Measurements from ENCODE around the gene DAGLA.
"Not testable (repeated sequence)": the region's sequence is repeated elsewhere in the genome, so short reads cannot be mapped to it uniquely, and the experiment has no call there.

The DAGLA gene

GRCh38 chr11:61656347-61657077, 23.7 kb upstream of the DAGLA start:
- H3K9me3 ChIP-seq (ENCODE audit: low read depth, low read length): no peaks in the 10 kb centered on the region
- H3K27ac ChIP-seq: no peak overlapping the region
- H3K4me3 ChIP-seq: no peak overlapping the region
- no peak for TF ChIP-seq POLR2AphosphoS5 (IDR thresholded peaks at IDR 0.05; ENCODE audit: borderline replicate concordance, low read depth, low read length)
- no peak for TF ChIP-seq EZH2 (IDR thresholded peaks at IDR 0.05)
- no peak for TF ChIP-seq FOXP2 (optimal IDR thresholded peaks at IDR 0.05; ENCODE audit: control extremely low read depth, extremely low read length, insufficient read depth)
- H3K9ac ChIP-seq (ENCODE audit: insufficient read length): no peak overlapping the region
- no peaks in the 10 kb centered on the region for H3K36me3 ChIP-seq (ENCODE audit: insufficient read depth, low read length)
- no peak for DNase-seq (ENCODE audit: low read depth, low spot score)

- no peak overlapping the region for H3K27ac ChIP-seq
- no peak overlapping the region for H3K4me3 ChIP-seq
- TF ChIP-seq POLR2AphosphoS5 (IDR thresholded peaks at IDR 0.05; ENCODE audit: borderline replicate concordance, low read depth, low read length) (no peak), FOXP2 (optimal IDR thresholded peaks at IDR 0.05; ENCODE audit: control extremely low read depth, extremely low read length, insufficient read depth) (no peak), EZH2 (IDR thresholded peaks at IDR 0.05) (no peak)
- no peak for DNase-seq (ENCODE audit: low read depth, low spot score)
- no peaks in the 10 kb centered on the region for H3K36me3 ChIP-seq (ENCODE audit: insufficient read depth, low read length)
- H3K9ac ChIP-seq (ENCODE audit: insufficient read length): no peak overlapping the region
- H3K9me3 ChIP-seq (ENCODE audit: low read depth, low read length): no peaks in the 10 kb centered on the region
These were observed 22.5 kb upstream of the DAGLA start for GRCh38 chr11:61657566-61658290.

GRCh38 chr11:61659413-61660196, 20.6 kb upstream of the DAGLA start:
- Histone ChIP-seq H3K9ac (ENCODE audit: insufficient read length) (no peak overlapping the region), H3K4me3 (no peak overlapping the region), H3K36me3 (ENCODE audit: insufficient read depth, low read length) (no peaks in the 10 kb centered on the region), H3K9me3 (ENCODE audit: low read depth, low read length) (no peaks in the 10 kb centered on the region), H3K27ac (no peak overlapping the region)
- DNase-seq (ENCODE audit: low read depth, low spot score): no peak
- TF ChIP-seq FOXP2 (optimal IDR thresholded peaks at IDR 0.05; ENCODE audit: control extremely low read depth, extremely low read length, insufficient read depth) (no peak), EZH2 (IDR thresholded peaks at IDR 0.05) (no peak), POLR2AphosphoS5 (IDR thresholded peaks at IDR 0.05; ENCODE audit: borderline replicate concordance, low read depth, low read length) (no peak)

GRCh38 chr11:61660997-61661396, 19.2 kb upstream of the DAGLA start:
- not testable (repeated sequence) for H3K27ac ChIP-seq; DNase-seq (ENCODE audit: low read depth, low spot score); H3K9ac ChIP-seq (ENCODE audit: insufficient read length); H3K36me3 ChIP-seq (ENCODE audit: insufficient read depth, low read length); H3K9me3 ChIP-seq (ENCODE audit: low read depth, low read length); H3K4me3 ChIP-seq

GRCh38 chr11:61666684-61667297, 13.4 kb upstream of the DAGLA start:
- Histone ChIP-seq H3K27ac (no peak overlapping the region), H3K9me3 (ENCODE audit: low read depth, low read length) (no peaks in the 10 kb centered on the region), H3K4me3 (no peak overlapping the region), H3K9ac (ENCODE audit: insufficient read length) (no peak overlapping the region), H3K36me3 (ENCODE audit: insufficient read depth, low read length) (no peaks in the 10 kb centered on the region)
- no peak for DNase-seq (ENCODE audit: low read depth, low spot score)
- no peak for TF ChIP-seq FOXP2 (optimal IDR thresholded peaks at IDR 0.05; ENCODE audit: control extremely low read depth, extremely low read length, insufficient read depth)
- TF ChIP-seq POLR2AphosphoS5 (IDR thresholded peaks at IDR 0.05; ENCODE audit: borderline replicate concordance, low read depth, low read length): no peak
- no peak for TF ChIP-seq EZH2 (IDR thresholded peaks at IDR 0.05)

- TF ChIP-seq FOXP2 (optimal IDR thresholded peaks at IDR 0.05; ENCODE audit: control extremely low read depth, extremely low read length, insufficient read depth) (no peak), POLR2AphosphoS5 (IDR thresholded peaks at IDR 0.05; ENCODE audit: borderline replicate concordance, low read depth, low read length) (no peak), EZH2 (IDR thresholded peaks at IDR 0.05) (no peak)
- no peak overlapping the region for H3K9ac ChIP-seq (ENCODE audit: insufficient read length)
- no peaks in the 10 kb centered on the region for H3K36me3 ChIP-seq (ENCODE audit: insufficient read depth, low read length)
- H3K4me3 ChIP-seq: no peak overlapping the region
- no peak for DNase-seq (ENCODE audit: low read depth, low spot score)
- H3K27ac ChIP-seq: no peak overlapping the region
- H3K9me3 ChIP-seq (ENCODE audit: low read depth, low read length): no peaks in the 10 kb centered on the region
These were observed 12.4 kb upstream of the DAGLA start for GRCh38 chr11:61667684-61668305.

- Histone ChIP-seq H3K36me3 (ENCODE audit: insufficient read depth, low read length) (no peaks in the 10 kb centered on the region), H3K9me3 (ENCODE audit: low read depth, low read length) (no peaks in the 10 kb centered on the region), H3K9ac (ENCODE audit: insufficient read length) (no peak overlapping the region), H3K4me3 (no peak overlapping the region), H3K27ac (no peak overlapping the region)
- TF ChIP-seq POLR2AphosphoS5 (IDR thresholded peaks at IDR 0.05; ENCODE audit: borderline replicate concordance, low read depth, low read length) (no peak), FOXP2 (optimal IDR thresholded peaks at IDR 0.05; ENCODE audit: control extremely low read depth, extremely low read length, insufficient read depth) (no peak), EZH2 (IDR thresholded peaks at IDR 0.05) (no peak)
- no peak for DNase-seq (ENCODE audit: low read depth, low spot score)
These were observed 10.8 kb upstream of the DAGLA start for GRCh38 chr11:61669417-61669816.

GRCh38 chr11:61670626-61671025, 9.6 kb upstream of the DAGLA start:
- no peaks in the 10 kb centered on the region for H3K36me3 ChIP-seq (ENCODE audit: insufficient read depth, low read length)
- DNase-seq (ENCODE audit: low read depth, low spot score): no peak

More at GRCh38 chr11:61670626-61671025, 9.6 kb upstream of the DAGLA start:
- TF ChIP-seq POLR2AphosphoS5 (IDR thresholded peaks at IDR 0.05; ENCODE audit: borderline replicate concordance, low read depth, low read length) (no peak), FOXP2 (optimal IDR thresholded peaks at IDR 0.05; ENCODE audit: control extremely low read depth, extremely low read length, insufficient read depth) (no peak), EZH2 (IDR thresholded peaks at IDR 0.05) (no peak)
- Histone ChIP-seq H3K27ac (no peak overlapping the region), H3K4me3 (no peak overlapping the region), H3K9me3 (ENCODE audit: low read depth, low read length) (no peaks in the 10 kb centered on the region), H3K9ac (ENCODE audit: insufficient read length) (no peak overlapping the region)

Data from SK-N-MC (cell line).